ENCODE results near the gene TOP1.

TOP1 gene

GRCh38 chr20:41152108-41152757 is 123.6 kb downstream of the TOP1 start:
- no peak for TF ChIP-seq CTCF (IDR thresholded peaks at IDR 0.05; ENCODE audit: insufficient read depth, low read depth, low read length, missing control alignments)
- no peak for DNase-seq (ENCODE audit: low read depth)
- no peak overlapping the region for H3K4me3 ChIP-seq (ENCODE audit: low read depth, low read length)

DNA sequence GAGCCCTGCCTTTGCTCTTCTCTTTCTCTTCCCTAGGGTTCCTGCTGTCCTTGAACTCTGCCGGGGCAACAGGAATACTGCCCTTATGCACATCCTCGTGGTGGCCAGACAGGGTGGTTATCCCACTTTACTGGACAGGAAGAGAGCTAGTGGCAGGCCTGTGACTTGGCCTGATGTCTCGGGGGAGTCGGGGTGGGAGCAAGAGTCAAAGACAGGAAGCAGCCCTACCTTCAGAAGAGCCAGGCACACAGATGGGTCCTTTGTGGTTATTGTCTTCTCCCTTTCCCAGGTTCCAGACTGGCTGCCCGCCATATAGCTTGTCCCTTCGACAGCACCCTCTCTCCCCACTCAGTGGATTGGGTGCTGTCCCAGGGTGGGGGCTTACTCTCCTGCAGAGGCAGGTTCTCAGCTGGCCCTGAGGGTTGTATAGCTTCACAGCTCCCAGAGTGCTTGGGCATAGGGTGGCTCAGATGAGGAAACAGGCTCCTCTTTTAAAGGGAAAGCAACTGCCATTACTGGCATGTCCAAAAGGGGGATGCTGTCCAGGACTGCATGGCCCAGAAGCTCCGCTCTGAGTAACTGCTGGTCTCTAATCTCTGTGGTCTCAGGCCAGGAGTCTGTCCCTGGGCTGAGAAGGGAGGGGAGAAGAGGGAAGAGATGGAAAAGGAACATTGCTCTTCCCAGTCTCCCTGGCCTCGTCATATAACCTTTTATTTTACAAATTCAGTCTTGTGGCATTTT is 126.0 kb downstream of the TOP1 start:
- no peak for DNase-seq (ENCODE audit: low read depth)
- no peak overlapping the region for H3K4me3 ChIP-seq (ENCODE audit: low read depth, low read length)
- TF ChIP-seq CTCF (IDR thresholded peaks at IDR 0.05; ENCODE audit: insufficient read depth, low read depth, low read length, missing control alignments): no peak

- H3K4me3 ChIP-seq (ENCODE audit: low read depth, low read length): no peak overlapping the region
- DNase-seq (ENCODE audit: low read depth): no peak
- TF ChIP-seq CTCF (IDR thresholded peaks at IDR 0.05; ENCODE audit: insufficient read depth, low read depth, low read length, missing control alignments): no peak
These were observed 126.6 kb downstream of the TOP1 start for GRCh38 chr20:41155261-41155660.

GRCh38 chr20:41158082-41158625 is 129.5 kb downstream of the TOP1 start:
- no peak for DNase-seq (ENCODE audit: low read depth)
- no peak overlapping the region for H3K4me3 ChIP-seq (ENCODE audit: low read depth, low read length)
- no peak for TF ChIP-seq CTCF (IDR thresholded peaks at IDR 0.05; ENCODE audit: insufficient read depth, low read depth, low read length, missing control alignments)

DNA sequence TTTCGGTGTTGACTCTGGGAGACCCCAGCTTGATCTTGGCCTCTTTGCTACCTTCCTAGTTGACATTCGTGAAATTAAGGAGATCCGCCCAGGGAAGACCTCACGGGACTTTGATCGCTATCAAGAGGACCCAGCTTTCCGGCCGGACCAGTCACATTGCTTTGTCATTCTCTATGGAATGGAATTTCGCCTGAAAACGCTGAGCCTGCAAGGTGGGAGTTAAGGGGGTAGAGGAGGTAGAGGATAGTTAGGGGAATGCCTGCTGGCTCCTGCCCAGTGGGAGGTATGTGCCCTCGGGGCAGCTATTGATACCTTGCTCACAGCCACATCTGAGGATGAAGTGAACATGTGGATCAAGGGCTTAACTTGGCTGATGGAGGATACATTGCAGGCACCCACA is 130.9 kb downstream of the TOP1 start:
- TF ChIP-seq CTCF (IDR thresholded peaks at IDR 0.05; ENCODE audit: insufficient read depth, low read depth, low read length, missing control alignments): no peak
- no peak overlapping the region for H3K4me3 ChIP-seq (ENCODE audit: low read depth, low read length)
- DNase-seq (ENCODE audit: low read depth): no peak

- no peak for TF ChIP-seq CTCF (IDR thresholded peaks at IDR 0.05; ENCODE audit: insufficient read depth, low read depth, low read length, missing control alignments)
- no peak for DNase-seq (ENCODE audit: low read depth)
- no peak overlapping the region for H3K4me3 ChIP-seq (ENCODE audit: low read depth, low read length)
These were observed 132.1 kb downstream of the TOP1 start for GRCh38 chr20:41160686-41161085.

Data from GM12865 (cell line).